Upper lobe of right lung (tissue), 1 donor: Measurements from ENCODE around the gene NOVA2. TPM values are rescaled to one million over a fixed set of nuclear protein-coding genes. Genes with fewer than 3 reads are reported as not detected.

ENCODE experiments used
- ATAC-seq: fragments of 200-7000 bp; cut with Tn5 transposase; one replicate; pipeline ENCODE4 v1.9.1; 2020; ENCODE audit warnings: mild to moderate bottlenecking, moderate library complexity
- DNase-seq: peaks from one replicate; pipeline ENCODE4 v3.0.0-alpha.2; 2020
- H3K27ac ChIP-seq: fragments of 200-600 bp; one replicate; pipeline ENCODE4 v1.8.0; 2022
- H3K27me3 ChIP-seq: fragments of 200-600 bp; one replicate; pipeline ENCODE4 v1.8.0; 2022; ENCODE audit warnings: mild to moderate bottlenecking
- H3K36me3 ChIP-seq: fragments of 200-600 bp; one replicate; pipeline ENCODE4 v1.8.0; 2022
- H3K4me1 ChIP-seq: fragments of 200-600 bp; one replicate; pipeline ENCODE4 v1.8.0; 2022
- H3K4me3 ChIP-seq: fragments of 200-600 bp; one replicate; pipeline ENCODE4 v1.8.0; 2022; ENCODE audit warnings: mild to moderate bottlenecking
- H3K9me3 ChIP-seq: fragments of 200-600 bp; one replicate; pipeline ENCODE4 v1.8.0; 2022
- intact Hi-C: fragments of 100-400 bp; cut with DNase I; formaldehyde crosslinking; loops from one replicate; pipeline ENCODE4 v1.11.0; 2022
- total RNA-seq: library from RNA; stranded (reverse); fragmentation: NEBNext Ultra II Directional; extraction: Animal tissue kit (Norgen Biotek cat#: 25700); gene quantifications from one replicate; pipeline ENCODE4 v1.2.1, GENCODE V29; 2021
- TF ChIP-seq, protein P1 (sequence below): fragments of 200-600 bp; IDR thresholded peaks from one replicate; pipeline ENCODE4 v1.8.0; 2022; ENCODE audit warnings: antibody characterized with exemption
- donor health status: DM: no; HTN: yes; CAD: no; lungs with severe emphysema.

NOVA2 gene
- total RNA-seq, 1 donor from 2014 or later = 21.2 TPM

DNA sequence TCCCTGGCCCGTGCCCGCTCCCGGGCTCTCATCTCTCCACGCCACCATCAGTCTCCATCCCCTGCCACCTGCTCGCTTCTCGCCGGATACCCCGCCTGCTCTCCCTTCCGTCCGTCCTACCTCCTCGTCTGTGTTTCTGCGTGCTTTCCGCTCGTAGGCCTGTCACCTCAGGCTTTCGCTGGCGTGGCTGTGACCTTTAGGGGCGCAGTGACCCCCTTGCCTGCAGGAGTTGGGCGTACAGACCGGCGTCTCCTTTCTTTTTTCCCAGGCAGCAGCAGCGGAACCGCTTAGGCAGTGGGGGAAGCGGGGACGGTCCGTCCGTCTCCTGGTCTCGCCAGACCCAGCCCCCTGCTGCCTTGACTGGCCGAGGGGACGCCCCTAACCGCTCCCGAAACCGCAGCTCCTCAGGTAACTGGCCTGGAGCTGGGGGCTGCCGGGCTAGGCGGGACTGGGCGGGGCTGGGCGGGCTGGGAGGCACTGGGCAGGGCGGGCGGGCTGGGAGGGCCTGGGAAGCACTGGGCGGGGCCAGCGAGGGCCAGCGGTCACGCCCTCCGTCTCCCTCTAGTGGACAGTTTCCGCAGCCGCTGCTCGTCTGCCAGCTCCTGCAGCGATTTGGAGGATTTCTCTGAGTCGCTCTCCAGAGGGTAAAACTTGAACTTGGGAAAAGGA, 42.9 kb upstream of the NOVA2 start:
- DNase-seq (peak; percentile 91), ATAC-seq (peak; percentile 86)
- TF ChIP-seq, protein P1, sequence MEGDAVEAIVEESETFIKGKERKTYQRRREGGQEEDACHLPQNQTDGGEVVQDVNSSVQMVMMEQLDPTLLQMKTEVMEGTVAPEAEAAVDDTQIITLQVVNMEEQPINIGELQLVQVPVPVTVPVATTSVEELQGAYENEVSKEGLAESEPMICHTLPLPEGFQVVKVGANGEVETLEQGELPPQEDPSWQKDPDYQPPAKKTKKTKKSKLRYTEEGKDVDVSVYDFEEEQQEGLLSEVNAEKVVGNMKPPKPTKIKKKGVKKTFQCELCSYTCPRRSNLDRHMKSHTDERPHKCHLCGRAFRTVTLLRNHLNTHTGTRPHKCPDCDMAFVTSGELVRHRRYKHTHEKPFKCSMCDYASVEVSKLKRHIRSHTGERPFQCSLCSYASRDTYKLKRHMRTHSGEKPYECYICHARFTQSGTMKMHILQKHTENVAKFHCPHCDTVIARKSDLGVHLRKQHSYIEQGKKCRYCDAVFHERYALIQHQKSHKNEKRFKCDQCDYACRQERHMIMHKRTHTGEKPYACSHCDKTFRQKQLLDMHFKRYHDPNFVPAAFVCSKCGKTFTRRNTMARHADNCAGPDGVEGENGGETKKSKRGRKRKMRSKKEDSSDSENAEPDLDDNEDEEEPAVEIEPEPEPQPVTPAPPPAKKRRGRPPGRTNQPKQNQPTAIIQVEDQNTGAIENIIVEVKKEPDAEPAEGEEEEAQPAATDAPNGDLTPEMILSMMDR = peak; percentile 90
- peaks cover 4% of the 10 kb centered on the region for H3K4me1 ChIP-seq
- H3K27ac ChIP-seq = no peak overlapping the region
- H3K27me3 ChIP-seq = peaks cover 15% of the 10 kb centered on the region
- intact Hi-C loops = no loop called here
- H3K36me3 ChIP-seq = no peaks in the 10 kb centered on the region
- no peaks in the 10 kb centered on the region for H3K9me3 ChIP-seq
- H3K4me3 ChIP-seq = peak overlapping the region; percentile 71

DNA sequence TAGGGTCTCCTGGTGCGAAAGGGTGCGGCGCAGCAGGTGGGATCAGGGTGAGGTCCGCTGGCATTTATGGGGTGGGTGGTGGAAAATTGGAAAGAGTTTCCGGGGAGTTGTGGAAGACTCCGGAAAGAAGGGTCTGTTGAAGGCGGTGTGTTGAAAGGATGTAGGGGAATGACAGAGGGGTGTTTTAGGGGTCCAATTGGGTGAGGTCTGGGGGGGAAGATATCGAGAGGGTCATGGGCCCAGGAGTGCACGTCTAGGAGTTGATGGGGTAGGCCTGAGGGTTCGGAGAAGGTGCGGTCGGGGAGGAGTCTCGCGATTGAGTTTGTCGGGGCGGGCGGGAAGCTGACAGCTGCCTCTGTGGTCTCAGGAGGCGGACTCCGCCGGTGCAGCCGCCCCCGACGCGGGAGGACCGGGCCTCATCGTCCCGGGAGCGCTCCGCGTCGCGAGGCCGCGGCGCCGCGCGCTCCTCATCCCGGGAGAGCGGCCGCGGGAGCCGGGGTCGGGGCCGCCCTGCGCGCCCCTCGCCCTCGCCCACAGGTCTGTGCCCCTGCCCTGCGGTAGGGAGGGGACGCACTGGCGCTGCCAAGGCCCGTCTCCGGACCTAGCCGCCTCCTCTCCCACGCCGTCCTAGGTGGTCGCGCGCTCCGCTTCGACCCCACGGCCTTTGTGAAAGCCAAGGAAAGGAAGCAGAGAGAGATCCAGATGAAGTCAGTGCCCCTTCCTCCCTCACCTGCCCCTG, 42.2 kb upstream of the NOVA2 start:
- intact Hi-C loops = no loop called here
- Histone ChIP-seq H3K4me1 (peaks cover 4% of the 10 kb centered on the region), H3K4me3 (peak overlapping the region; percentile 71), H3K27me3 (peaks cover 15% of the 10 kb centered on the region), H3K36me3 (no peaks in the 10 kb centered on the region), H3K9me3 (no peaks in the 10 kb centered on the region), H3K27ac (no peak overlapping the region)
- TF ChIP-seq, protein P1 = no peak
- DNase-seq = no peak
- peak; percentile 1 for ATAC-seq

DNA sequence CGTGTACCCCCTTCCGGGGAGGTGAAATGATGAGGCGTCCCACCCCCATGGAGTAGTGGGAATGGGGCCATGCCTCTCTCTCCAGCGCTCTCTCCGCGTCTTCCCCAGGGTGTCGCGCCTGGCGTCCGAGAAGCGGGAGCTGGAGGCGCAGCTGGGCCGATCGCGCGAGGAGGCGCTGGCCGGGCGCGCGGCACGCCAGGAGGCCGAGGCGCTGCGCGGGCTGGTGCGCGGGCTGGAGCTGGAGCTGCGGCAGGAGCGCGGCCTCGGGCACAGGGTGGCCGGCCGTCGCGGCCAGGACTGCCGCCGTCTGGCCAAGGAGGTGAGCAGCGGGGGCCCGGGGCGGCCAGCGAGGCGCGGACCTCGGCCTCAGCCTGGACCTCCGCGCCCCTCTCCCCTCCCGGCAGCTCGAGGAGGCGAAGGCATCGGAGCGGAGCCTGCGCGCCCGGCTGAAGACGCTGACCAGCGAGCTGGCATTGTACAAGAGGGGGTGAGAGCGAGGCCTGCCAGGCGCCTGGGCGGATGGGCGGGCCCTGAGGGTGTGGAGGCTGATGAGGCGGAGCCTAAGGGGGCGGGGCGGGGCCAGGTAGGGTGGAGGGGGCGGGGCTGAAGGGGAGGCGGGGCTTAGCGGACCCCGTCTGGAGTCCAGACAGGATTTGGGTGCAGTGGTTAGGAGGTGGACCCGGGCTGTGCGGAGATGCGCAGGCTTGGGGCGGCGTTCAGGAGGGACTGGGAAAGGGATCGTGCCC, 41.4 kb upstream of the NOVA2 start:
- intact Hi-C loops = no loop called here
- TF ChIP-seq, protein P1 = no peak
- Histone ChIP-seq H3K9me3 (no peaks in the 10 kb centered on the region), H3K4me1 (peaks cover 4% of the 10 kb centered on the region), H3K36me3 (no peaks in the 10 kb centered on the region), H3K4me3 (peak overlapping the region; percentile 71), H3K27ac (no peak overlapping the region), H3K27me3 (peaks cover 15% of the 10 kb centered on the region)
- peak; percentile 87 for ATAC-seq
- peak; percentile 92 for DNase-seq

DNA sequence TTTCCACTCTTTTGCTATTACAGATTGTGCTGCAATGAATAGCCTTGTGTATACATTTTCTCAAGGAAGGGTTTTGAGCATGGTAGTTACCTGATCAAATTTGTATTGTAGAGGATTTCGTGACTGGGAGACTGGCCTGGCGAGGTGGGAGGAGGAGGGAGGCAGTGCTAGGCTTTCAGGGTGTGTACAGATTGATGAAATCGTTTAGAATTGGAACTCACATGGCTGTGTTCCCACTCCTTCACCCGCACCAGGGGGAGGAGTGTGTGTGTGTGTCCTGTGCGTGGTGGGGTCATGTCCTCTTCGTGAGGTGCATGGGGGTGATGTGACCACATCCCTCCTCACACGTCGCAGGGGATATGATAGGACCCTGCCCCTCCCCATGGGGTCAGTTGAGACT, 40.9 kb upstream of the NOVA2 start:
- peak overlapping the region; percentile 32 for H3K4me3 ChIP-seq
- no peak for ATAC-seq

More for the DNA sequence above, 40.9 kb upstream of the NOVA2 start:
- intact Hi-C loops = no loop called here
- no peaks in the 10 kb centered on the region for H3K9me3 ChIP-seq
- peaks cover 15% of the 10 kb centered on the region for H3K27me3 ChIP-seq
- H3K27ac ChIP-seq = no peak overlapping the region
- DNase-seq = no peak
- H3K36me3 ChIP-seq = no peaks in the 10 kb centered on the region
- TF ChIP-seq, protein P1 = no peak
- H3K4me1 ChIP-seq = peaks cover 4% of the 10 kb centered on the region
